RWPE1 (cell line): ENCODE measurements around the gene SNX11.

Source experiments
- CTCF ChIA-PET: fragments of 350-600 bp; sonication (Branson Sonifier 250); formaldehyde crosslinking; extraction: SDS; loops from one replicate; lab custom pipeline; 2021; lab: Yijun Ruan, JAX
- POLR2A ChIA-PET: fragments of 400-600 bp; formaldehyde crosslinking; extraction: SDS; loops from one replicate; lab custom pipeline; 2020; ENCODE audit warnings: antibody characterized with exemption; ENCODE audit not compliant: low non-redundant PET; lab: Yijun Ruan, JAX
- DNase-seq: peaks from one replicate; pipeline ENCODE4 v3.0.0; 2012; ENCODE audit warnings: low spot score
- H3K27ac ChIP-seq: fragments of 450-650 bp; 2 replicates; pipeline ENCODE4 v1.5.1; 2017
- CTCF ChIP-seq: fragments of 450-650 bp; conservative IDR thresholded peaks from 2 replicates; pipeline ENCODE4 v1.5.1; 2017; ENCODE audit warnings: low read depth, mild to moderate bottlenecking

The SNX11 gene, protein sequence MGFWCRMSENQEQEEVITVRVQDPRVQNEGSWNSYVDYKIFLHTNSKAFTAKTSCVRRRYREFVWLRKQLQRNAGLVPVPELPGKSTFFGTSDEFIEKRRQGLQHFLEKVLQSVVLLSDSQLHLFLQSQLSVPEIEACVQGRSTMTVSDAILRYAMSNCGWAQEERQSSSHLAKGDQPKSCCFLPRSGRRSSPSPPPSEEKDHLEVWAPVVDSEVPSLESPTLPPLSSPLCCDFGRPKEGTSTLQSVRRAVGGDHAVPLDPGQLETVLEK

DNA sequence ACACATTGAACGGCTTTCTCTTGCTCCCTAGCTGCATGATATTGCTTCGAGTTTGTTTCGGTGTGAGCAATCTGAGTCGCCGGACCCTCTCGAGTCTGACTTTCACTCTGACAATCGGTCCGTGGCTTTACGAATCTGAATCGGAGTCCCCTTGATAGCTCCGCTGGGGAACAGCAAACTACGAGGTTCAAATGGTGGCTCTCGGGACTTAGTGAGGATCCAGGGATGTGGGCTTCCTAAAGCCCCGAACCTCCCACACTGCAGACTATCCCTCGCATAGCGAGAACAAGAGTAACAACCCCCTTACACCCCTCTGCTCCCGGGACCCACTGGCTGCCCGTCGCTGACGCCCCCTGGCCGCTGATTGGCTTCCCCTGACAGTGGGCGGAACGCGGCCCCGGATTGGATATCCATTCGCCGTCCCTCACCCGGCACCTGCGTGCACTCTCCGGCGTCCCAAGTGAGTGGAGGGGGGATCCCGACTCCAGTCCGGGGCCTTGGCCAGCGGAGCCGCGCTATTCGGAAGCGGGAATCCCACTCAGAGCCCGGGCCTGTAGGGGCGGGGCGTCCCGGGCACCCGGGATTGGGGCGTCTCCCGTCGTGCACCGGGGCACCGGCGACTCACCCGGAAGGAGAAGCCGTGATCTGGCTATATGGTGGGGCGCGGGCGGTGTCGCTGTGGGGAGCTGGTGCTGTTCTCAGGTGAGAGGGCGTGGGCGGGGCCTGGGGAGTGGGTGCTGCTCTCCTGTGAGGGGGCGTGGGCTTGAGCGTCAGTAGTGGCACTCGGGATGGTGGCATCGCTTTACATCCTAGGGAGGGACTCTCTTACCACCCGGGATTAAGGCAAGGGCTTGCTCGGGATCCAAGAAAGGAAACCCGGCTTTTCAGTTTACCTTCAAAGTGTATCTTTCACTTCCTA, at the start of gene SNX11:
SNX11 (plus strand) TSS at position 630 of the 919 bp plus-strand sequence. CDS start 4,278 bp downstream, outside the sequence.
- peak within 1 kb of the TSS; percentile 95 for H3K27ac ChIP-seq
- POLR2A ChIA-PET = interaction anchor here (0.7 to 1.1 kb wide), 2 partner anchors 9 to 20 kb away, joined by 3 read pairs; no protein-coding TSS in a partner anchor
- CTCF ChIA-PET = interaction anchor here (0.6 to 1.4 kb wide), 5 partner anchors 17 to 1035 kb away, joined by 3 read pairs; no protein-coding TSS in a partner anchor
- DNase-seq = peak; percentile 89
- TF ChIP-seq CTCF = no peak

DNA sequence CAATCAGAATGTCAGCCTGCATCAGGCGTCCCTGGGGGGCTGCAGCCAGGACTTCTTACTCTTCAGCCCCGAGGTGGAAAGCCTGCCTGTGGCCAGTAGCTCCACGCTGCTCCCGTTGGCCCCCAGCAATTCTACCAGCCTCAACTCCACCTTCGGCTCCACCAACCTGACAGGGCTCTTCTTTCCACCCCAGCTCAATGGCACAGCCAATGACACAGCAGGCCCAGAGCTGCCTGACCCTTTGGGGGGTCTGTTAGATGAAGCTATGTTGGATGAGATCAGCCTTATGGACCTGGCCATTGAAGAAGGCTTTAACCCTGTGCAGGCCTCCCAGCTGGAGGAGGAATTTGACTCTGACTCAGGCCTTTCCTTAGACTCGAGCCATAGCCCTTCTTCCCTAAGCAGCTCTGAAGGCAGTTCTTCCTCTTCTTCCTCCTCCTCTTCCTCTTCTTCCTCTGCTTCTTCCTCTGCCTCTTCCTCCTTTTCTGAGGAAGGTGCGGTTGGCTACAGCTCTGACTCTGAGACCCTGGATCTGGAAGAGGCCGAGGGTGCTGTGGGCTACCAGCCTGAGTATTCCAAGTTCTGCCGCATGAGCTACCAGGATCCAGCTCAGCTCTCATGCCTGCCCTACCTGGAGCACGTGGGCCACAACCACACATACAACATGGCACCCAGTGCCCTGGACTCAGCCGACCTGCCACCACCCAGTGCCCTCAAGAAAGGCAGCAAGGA, 49.0 kb upstream of the SNX11 start:
- POLR2A ChIA-PET = interaction anchor here (2.0 kb wide), 1 partner anchor 10 kb away, joined by 10 read pairs; the partner anchor contains the start of gene NFE2L1
- TF ChIP-seq CTCF = no peak
- CTCF ChIA-PET = interaction anchor here (1.1 kb wide), 1 partner anchor 9 kb away, joined by 4 read pairs; no protein-coding TSS in a partner anchor
- DNase-seq = no peak
- peak overlapping the region; percentile 99 for H3K27ac ChIP-seq

DNA sequence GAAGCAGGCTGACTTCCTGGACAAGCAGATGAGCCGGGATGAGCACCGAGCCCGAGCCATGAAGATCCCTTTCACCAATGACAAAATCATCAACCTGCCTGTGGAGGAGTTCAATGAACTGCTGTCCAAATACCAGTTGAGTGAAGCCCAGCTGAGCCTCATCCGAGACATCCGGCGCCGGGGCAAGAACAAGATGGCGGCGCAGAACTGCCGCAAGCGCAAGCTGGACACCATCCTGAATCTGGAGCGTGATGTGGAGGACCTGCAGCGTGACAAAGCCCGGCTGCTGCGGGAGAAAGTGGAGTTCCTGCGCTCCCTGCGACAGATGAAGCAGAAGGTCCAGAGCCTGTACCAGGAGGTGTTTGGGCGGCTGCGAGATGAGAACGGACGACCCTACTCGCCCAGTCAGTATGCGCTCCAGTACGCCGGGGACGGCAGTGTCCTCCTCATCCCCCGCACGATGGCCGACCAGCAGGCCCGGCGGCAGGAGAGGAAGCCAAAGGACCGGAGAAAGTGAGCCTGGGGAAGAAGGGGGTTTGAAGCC, 48.4 kb upstream of the SNX11 start:
- TF ChIP-seq CTCF = no peak
- H3K27ac ChIP-seq = peak overlapping the region; percentile 99
- DNase-seq = no peak
- ChIA-PET CTCF (interaction anchor here (1.1 kb wide), 1 partner anchor 10 kb away, joined by 4 read pairs; no protein-coding TSS in a partner anchor), POLR2A (interaction anchor here (2.0 kb wide), 1 partner anchor 11 kb away, joined by 10 read pairs; the partner anchor contains the start of gene NFE2L1)

DNA sequence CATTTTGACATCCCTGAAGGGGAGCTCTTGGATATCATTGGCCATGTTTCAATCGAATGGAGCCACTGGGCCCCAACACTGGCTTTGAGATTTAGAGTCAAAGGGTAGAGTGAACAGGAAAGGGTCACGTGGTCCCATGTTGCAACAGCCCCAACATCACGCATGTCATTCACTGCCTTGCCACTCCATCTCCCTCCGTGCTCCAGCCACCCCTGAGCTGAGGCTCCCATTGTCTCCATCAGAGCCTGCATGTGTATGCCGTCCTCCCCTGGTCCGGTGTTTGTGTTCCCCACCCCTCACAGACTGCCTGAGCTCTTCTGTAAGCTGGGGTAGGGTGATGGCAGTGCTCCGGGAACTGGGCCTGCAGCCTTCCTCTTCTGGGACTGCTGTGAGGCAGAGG, 47.3 kb upstream of the SNX11 start:
- TF ChIP-seq CTCF = no peak
- ChIA-PET CTCF (interaction anchor here (0.5 to 1.0 kb wide), 2 partner anchors 17 to 33 kb away, joined by 3 to 7 read pairs; no protein-coding TSS in a partner anchor), POLR2A (no interaction called here)

GRCh38 chr17:48062273-48062672, 45.3 kb upstream of the SNX11 start:
- ChIA-PET POLR2A (no interaction called here), CTCF (no interaction called here)
- no peak for DNase-seq
- H3K27ac ChIP-seq = peak overlapping the region; percentile 62
- TF ChIP-seq CTCF = no peak

More for the DNA sequence above, 47.3 kb upstream of the SNX11 start:
- H3K27ac ChIP-seq = peak overlapping the region; percentile 99
- no peak for DNase-seq
